ENCODE data around the gene CLDN10. TPM values are rescaled to one million over a fixed set of nuclear protein-coding genes. Genes with fewer than 3 reads are reported as not detected.
"Not testable (repeated sequence)": the region's sequence is repeated elsewhere in the genome, so short reads cannot be mapped to it uniquely, and the experiment has no call there.

CLDN10 gene
- total and polyA plus RNA-seq, 2 donors (not counting 3 experiments of a cell fraction or from before 2014, with no cell fraction given) = 0.49 to 0.69 TPM

- Histone ChIP-seq H4K20me1 (replicated peaks; ENCODE audit: control insufficient read depth, extremely low read depth, insufficient read depth, low read length) (no peaks in the 10 kb centered on the region), H3K4me3 (replicated peaks in 1 of 3; ENCODE audit: insufficient read depth in 1 of 3, low read depth in 1 of 3, low read length in 3 of 3) (no peak overlapping the region), H3K9me3 (replicated peaks; ENCODE audit: control insufficient read depth, insufficient read depth, low read length) (no peaks in the 10 kb centered on the region), H3K9me1 (replicated peaks; ENCODE audit: control insufficient read depth, extremely low read depth, insufficient read depth, low read length) (no peaks in the 10 kb centered on the region), H3K79me2 (ENCODE audit: control insufficient read depth, insufficient read depth, low read length) (no peaks in the 10 kb centered on the region), H3K36me3 (ENCODE audit: control insufficient read depth in 2 of 2, extremely low read depth in 1 of 2, insufficient read depth in 2 of 2, low read length in 2 of 2) (no peaks in the 10 kb centered on the region), H3K4me2 (ENCODE audit: insufficient read depth, low read length) (peak overlapping the region; percentile 68), H3K27ac (ENCODE audit: insufficient read depth, low read depth, low read length) (peak overlapping the region; percentile 44), H2AFZ (ENCODE audit: low read depth, low read length) (peak overlapping the region; percentile 49), H3K4me1 (ENCODE audit: control insufficient read depth, extremely low read depth, insufficient read depth, low read length) (peaks cover 11% of the 10 kb centered on the region), H3K9ac (replicated peaks; ENCODE audit: extremely low read depth, insufficient read depth, low read length) (peak overlapping the region; percentile 1), H3K27me3 (ENCODE audit: control insufficient read depth in 2 of 2, insufficient read depth in 2 of 2, low read length in 2 of 2) (no peaks in the 10 kb centered on the region)
- BruUV-seq (replicated peaks) = no TSS peak
- CTCF ChIA-PET = interaction anchor here (0.7 to 3.7 kb wide), 21 partner anchors 10 to 890 kb away, joined by 3 to 57 read pairs (median 6); partner anchors contain the start of gene CLDN10
- FAIRE-seq = peak; percentile 83
- POLR2A ChIA-PET = interaction anchor here (0.7 kb wide), 1 partner anchor 112 kb away, joined by 3 read pairs; the partner anchor contains the start of gene DNAJC3
- intact Hi-C loops (cut with micrococcal nuclease) (no loop called here), dilution Hi-C loops (cut with MboI; ENCODE audit: extremely low pct_ligation_motif_present, low sequenced_read_pairs) (no loop called here)
- no peak for TF ChIP-seq POLR2AphosphoS5 (IDR thresholded peaks at IDR 0.05; ENCODE audit: insufficient read depth, low read depth, low read length)
- no peak for TF ChIP-seq EZH2 (IDR thresholded peaks at IDR 0.05; ENCODE audit: borderline replicate concordance, low read depth, low read length, severe bottlenecking)
- TF ChIP-seq FOS (IDR thresholded peaks at IDR 0.05; ENCODE audit: borderline replicate concordance, insufficient read depth, low read length) = peak; percentile 78
- peak; percentile 69 for TF ChIP-seq JUN (IDR thresholded peaks at IDR 0.05; ENCODE audit: borderline replicate concordance, insufficient read depth, insufficient read length, low read depth)
- no peak for TF ChIP-seq MYC (IDR thresholded peaks at IDR 0.05; ENCODE audit: low read depth, low read length)
- no peak for TF ChIP-seq CTCF (IDR thresholded peaks at IDR 0.05; ENCODE audit: extremely low read depth in 1 of 2, insufficient read depth in 1 of 2, low read depth in 1 of 2, low read length in 2 of 2)
- peak; percentile 91 for DNase-seq (ENCODE audit: low read depth, low spot score)
Observed at GRCh38 chr13:95564733-95565291, 12.3 kb downstream of the CLDN10 start.

- DNase-seq (ENCODE audit: low read depth, low spot score); H3K4me3 ChIP-seq (replicated peaks in 1 of 3; ENCODE audit: insufficient read depth in 1 of 3, low read depth in 1 of 3, low read length in 3 of 3); BruUV-seq (replicated peaks); H3K9me3 ChIP-seq (replicated peaks; ENCODE audit: control insufficient read depth, insufficient read depth, low read length); H3K9ac ChIP-seq (replicated peaks; ENCODE audit: extremely low read depth, insufficient read depth, low read length); POLR2A ChIA-PET; H3K4me2 ChIP-seq (ENCODE audit: insufficient read depth, low read length); H3K9me1 ChIP-seq (replicated peaks; ENCODE audit: control insufficient read depth, extremely low read depth, insufficient read depth, low read length); H2AFZ ChIP-seq (ENCODE audit: low read depth, low read length); dilution Hi-C loops (cut with MboI; ENCODE audit: extremely low pct_ligation_motif_present, low sequenced_read_pairs); intact Hi-C loops (cut with micrococcal nuclease); H3K27me3 ChIP-seq (ENCODE audit: control insufficient read depth in 2 of 2, insufficient read depth in 2 of 2, low read length in 2 of 2); H3K36me3 ChIP-seq (ENCODE audit: control insufficient read depth in 2 of 2, extremely low read depth in 1 of 2, insufficient read depth in 2 of 2, low read length in 2 of 2); FAIRE-seq; H4K20me1 ChIP-seq (replicated peaks; ENCODE audit: control insufficient read depth, extremely low read depth, insufficient read depth, low read length); H3K79me2 ChIP-seq (ENCODE audit: control insufficient read depth, insufficient read depth, low read length); H3K27ac ChIP-seq (ENCODE audit: insufficient read depth, low read depth, low read length): not testable (repeated sequence)
- CTCF ChIA-PET = interaction anchor here (1.3 to 3.7 kb wide), 4 partner anchors 11 to 163 kb away, joined by 3 to 57 read pairs (median 14); no protein-coding TSS in a partner anchor
- H3K4me1 ChIP-seq (ENCODE audit: control insufficient read depth, extremely low read depth, insufficient read depth, low read length) = peaks cover 11% of the 10 kb centered on the region
Observed at GRCh38 chr13:95565758-95566157, 13.2 kb downstream of the CLDN10 start.

Data from endothelial cell of umbilical vein (primary cell).